Endodermal cell (in vitro differentiated cells): ENCODE data around the gene MMAB. TPM values are rescaled to one million over a fixed set of nuclear protein-coding genes. Genes with fewer than 3 reads are reported as not detected.

ENCODE experiments used
- DNase-seq: peaks from one replicate; pipeline ENCODE4 v3.0.0-alpha.2; 2017
- H3K27ac ChIP-seq: 2 replicates; pipeline ENCODE4 v1.5.1; 2013; ENCODE audit warnings: mild to moderate bottlenecking, low read depth, low read length, moderate library complexity
- H3K27me3 ChIP-seq: 2 replicates; pipeline ENCODE4 v1.6.1; 2013; ENCODE audit warnings: mild to moderate bottlenecking, low read length, moderate library complexity; ENCODE audit not compliant: insufficient read depth, control insufficient read depth, poor library complexity, severe bottlenecking
- H3K36me3 ChIP-seq: 2 replicates; pipeline ENCODE4 v1.7.0; 2013; ENCODE audit warnings: mild to moderate bottlenecking, low read length, moderate library complexity; ENCODE audit not compliant: control insufficient read depth, insufficient read depth
- H3K4me1 ChIP-seq: one replicate; pipeline ENCODE4 v1.7.0; 2013; ENCODE audit warnings: low read length; ENCODE audit not compliant: control insufficient read depth, insufficient read depth
- H3K4me3 ChIP-seq: 2 replicates; pipeline ENCODE4 v1.5.1; 2013; ENCODE audit warnings: mild to moderate bottlenecking, low read length, moderate library complexity
- H3K9ac ChIP-seq: 2 replicates; pipeline ENCODE4 v1.6.1; 2013; ENCODE audit warnings: mild to moderate bottlenecking, low read length, moderate library complexity; ENCODE audit not compliant: poor library complexity, severe bottlenecking; ENCODE audit errors: extremely low read depth
- H3K9me3 ChIP-seq: 2 replicates; pipeline ENCODE4 v1.6.1; 2013; ENCODE audit warnings: mild to moderate bottlenecking, low read length, moderate library complexity; ENCODE audit not compliant: control insufficient read depth
- H3K27ac Mint-ChIP-seq: 2 replicates; pipeline ENCODE4 v1.8.0; 2020; ENCODE audit warnings: mixed read lengths
- H3K27me3 Mint-ChIP-seq: 2 replicates; pipeline ENCODE4 v1.8.0; 2021; ENCODE audit warnings: mild to moderate bottlenecking, mixed read lengths; ENCODE audit not compliant: insufficient read depth
- H3K36me3 Mint-ChIP-seq: 2 replicates; pipeline ENCODE4 v1.8.0; 2020; ENCODE audit warnings: low read depth, mixed read lengths
- H3K4me1 Mint-ChIP-seq: 2 replicates; pipeline ENCODE4 v1.8.0; 2020; ENCODE audit warnings: mixed read lengths
- H3K4me3 Mint-ChIP-seq: 2 replicates; pipeline ENCODE4 v1.8.0; 2020; ENCODE audit warnings: mild to moderate bottlenecking, moderate library complexity, mixed read lengths
- H3K9me3 Mint-ChIP-seq: 2 replicates; pipeline ENCODE4 v1.8.0; 2020; ENCODE audit warnings: mild to moderate bottlenecking, mixed read lengths
- WGBS, 2 experiments: methylation state at CpG; one replicate each; pipeline versions ENCODE4 v1.1.5 to v1.1.7; 2013; ENCODE audit warnings: missing lambda C conversion rate in 2 of 2, mixed read lengths in 1 of 2; ENCODE audit not compliant: insufficient coverage in 1 of 2, insufficient read length in 1 of 2; 5-methylcytosine and 5-hydroxymethylcytosine counted together
- total RNA-seq, 2 donors: library from RNA; stranded (reverse); fragmentation: NEBNext Ultra II Directional in 1 of 2; extraction: Animal tissue kit (Norgen Biotek cat#: 25700) in 1 of 2; gene quantifications; 2 replicates in 1 of 2; 3 replicates in 1 of 2; pipeline ENCODE4 v1.2.1, GENCODE V29; 2021
- TF ChIP-seq, protein P1 (sequence below): fragments of 200-600 bp; sonication (generic); conservative IDR thresholded peaks from 2 replicates; pipeline ENCODE4 v1.5.0; 2021; ENCODE audit warnings: antibody characterized with exemption, mild to moderate bottlenecking

The MMAB gene
- total RNA-seq, 2 donors from 2014 or later, result 24.9 to 28.2 TPM

DNA sequence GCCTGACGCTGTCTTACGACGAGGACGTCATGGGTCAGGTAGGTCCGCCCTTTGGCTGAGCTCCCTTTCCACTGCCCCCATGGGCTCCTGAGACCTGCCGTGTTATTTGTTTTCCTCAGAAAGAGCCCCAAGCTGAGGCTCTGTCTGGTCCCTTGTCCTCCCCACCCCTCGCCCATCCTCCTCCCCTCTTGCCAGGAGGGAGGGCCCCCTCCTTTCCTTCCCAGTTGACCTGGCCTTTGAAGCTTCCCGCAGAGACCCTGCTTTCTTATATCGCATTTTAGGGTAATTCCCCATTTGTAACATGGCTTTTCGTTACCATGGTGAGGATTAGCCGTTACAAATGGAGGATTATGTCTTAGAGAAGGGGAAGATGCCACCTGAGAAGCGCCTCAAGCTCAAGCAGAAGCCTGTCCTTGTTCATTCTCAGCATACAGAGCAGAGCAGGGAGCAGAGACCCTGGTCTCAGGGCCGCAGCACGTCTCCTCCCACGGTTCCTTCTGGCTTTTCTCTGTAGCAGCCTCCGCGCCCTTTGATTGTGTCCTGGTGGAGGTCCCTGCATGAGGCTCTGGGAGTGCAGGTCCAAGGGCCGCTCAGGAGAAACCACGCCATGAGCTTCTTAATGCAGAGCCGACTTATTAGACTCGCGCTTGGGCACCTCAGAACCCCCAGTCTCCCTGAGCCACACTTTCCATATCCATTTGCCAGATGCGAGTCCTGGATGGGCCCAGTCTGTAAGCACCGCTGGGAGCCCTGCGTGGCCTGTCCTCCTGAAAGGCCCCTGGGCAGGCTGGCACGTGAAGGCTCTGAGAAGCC, 48.6 kb downstream of the MMAB start:
- Histone ChIP-seq H3K4me3 (no peak overlapping the region), H3K27me3 (no peaks in the 10 kb centered on the region), H3K36me3 (peaks cover 48% of the 10 kb centered on the region), H3K4me1 (peaks cover 15% of the 10 kb centered on the region), H3K9ac (no peak overlapping the region), H3K27ac (no peak overlapping the region), H3K9me3 (no peaks in the 10 kb centered on the region)
- TF ChIP-seq, protein P1, sequence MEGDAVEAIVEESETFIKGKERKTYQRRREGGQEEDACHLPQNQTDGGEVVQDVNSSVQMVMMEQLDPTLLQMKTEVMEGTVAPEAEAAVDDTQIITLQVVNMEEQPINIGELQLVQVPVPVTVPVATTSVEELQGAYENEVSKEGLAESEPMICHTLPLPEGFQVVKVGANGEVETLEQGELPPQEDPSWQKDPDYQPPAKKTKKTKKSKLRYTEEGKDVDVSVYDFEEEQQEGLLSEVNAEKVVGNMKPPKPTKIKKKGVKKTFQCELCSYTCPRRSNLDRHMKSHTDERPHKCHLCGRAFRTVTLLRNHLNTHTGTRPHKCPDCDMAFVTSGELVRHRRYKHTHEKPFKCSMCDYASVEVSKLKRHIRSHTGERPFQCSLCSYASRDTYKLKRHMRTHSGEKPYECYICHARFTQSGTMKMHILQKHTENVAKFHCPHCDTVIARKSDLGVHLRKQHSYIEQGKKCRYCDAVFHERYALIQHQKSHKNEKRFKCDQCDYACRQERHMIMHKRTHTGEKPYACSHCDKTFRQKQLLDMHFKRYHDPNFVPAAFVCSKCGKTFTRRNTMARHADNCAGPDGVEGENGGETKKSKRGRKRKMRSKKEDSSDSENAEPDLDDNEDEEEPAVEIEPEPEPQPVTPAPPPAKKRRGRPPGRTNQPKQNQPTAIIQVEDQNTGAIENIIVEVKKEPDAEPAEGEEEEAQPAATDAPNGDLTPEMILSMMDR, result no peak
- Mint-ChIP-seq H3K4me1 (peaks cover 3% of the 10 kb centered on the region), H3K27ac (no peak overlapping the region), H3K4me3 (no peak overlapping the region), H3K9me3 (no peaks in the 10 kb centered on the region), H3K36me3 (peaks cover 44% of the 10 kb centered on the region), H3K27me3 (no peaks in the 10 kb centered on the region)
- DNase-seq, result no peak
- 70 to 79% methylated on average over 7 to 26 of the region's 26 CpGs for WGBS, 2 experiments

DNA sequence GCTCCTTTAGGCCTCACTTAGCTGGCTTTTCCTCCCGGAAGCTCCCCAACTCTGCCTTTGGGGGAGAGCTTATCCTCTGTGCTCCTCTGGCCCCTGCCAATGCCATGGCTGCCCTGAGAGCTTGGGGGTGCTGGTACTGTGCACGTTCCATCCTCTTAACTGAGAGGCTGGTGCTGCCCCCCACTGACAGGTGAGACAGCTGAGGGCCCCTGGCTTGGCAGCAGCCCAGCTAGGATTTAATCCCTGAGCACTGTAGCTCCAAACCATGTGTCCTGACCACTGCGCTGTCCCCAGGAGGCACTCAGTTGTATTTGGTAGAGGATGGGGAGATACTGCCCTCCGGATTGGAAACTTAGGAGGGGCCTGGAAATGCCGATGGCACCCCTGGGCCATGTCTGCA, 49.8 kb downstream of the MMAB start:
- no peaks in the 10 kb centered on the region for H3K27me3 ChIP-seq
- WGBS, 2 experiments, result 46 to 79% methylated on average over 2 to 5 of the region's 5 CpGs
- TF ChIP-seq, protein P1, result no peak
- peak; percentile 41 for DNase-seq
- no peaks in the 10 kb centered on the region for H3K27me3 Mint-ChIP-seq
- H3K9me3 ChIP-seq, result no peaks in the 10 kb centered on the region
- H3K4me1 Mint-ChIP-seq, result peaks cover 6% of the 10 kb centered on the region
- H3K4me1 ChIP-seq, result peaks cover 10% of the 10 kb centered on the region
- no peaks in the 10 kb centered on the region for H3K9me3 Mint-ChIP-seq
- no peak overlapping the region for H3K27ac ChIP-seq
- H3K4me3 Mint-ChIP-seq, result no peak overlapping the region
- H3K27ac Mint-ChIP-seq, result no peak overlapping the region
- no peak overlapping the region for H3K4me3 ChIP-seq
- H3K36me3 ChIP-seq, result peaks cover 51% of the 10 kb centered on the region
- peaks cover 49% of the 10 kb centered on the region for H3K36me3 Mint-ChIP-seq
- H3K9ac ChIP-seq, result no peak overlapping the region

DNA sequence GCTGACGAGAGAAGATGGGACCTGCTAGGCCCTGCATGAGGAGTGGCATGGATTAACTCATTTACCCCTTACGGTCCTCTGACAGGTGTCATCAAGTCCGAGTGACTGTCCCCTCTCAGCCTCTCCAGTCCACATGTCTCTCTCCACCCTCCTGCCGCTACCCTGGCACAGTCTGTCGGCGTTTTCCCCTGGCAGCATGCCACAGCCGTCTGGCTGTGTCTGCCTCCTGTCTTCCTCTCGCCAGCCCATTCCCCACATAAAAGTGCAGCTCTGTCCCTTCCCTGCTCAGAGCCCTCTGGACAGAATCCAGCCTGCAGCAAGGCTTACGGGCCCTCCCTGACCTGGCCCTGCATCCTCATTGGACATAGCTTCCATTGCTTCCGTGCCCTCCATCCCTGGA, 50.2 kb downstream of the MMAB start:
- no peak overlapping the region for H3K9ac ChIP-seq
- Mint-ChIP-seq H3K27ac (no peak overlapping the region), H3K27me3 (no peaks in the 10 kb centered on the region), H3K4me3 (no peak overlapping the region), H3K36me3 (peaks cover 49% of the 10 kb centered on the region), H3K9me3 (no peaks in the 10 kb centered on the region), H3K4me1 (peaks cover 6% of the 10 kb centered on the region)
- H3K4me1 ChIP-seq, result peaks cover 10% of the 10 kb centered on the region
- no peak overlapping the region for H3K4me3 ChIP-seq
- peaks cover 53% of the 10 kb centered on the region for H3K36me3 ChIP-seq
- DNase-seq, result peak; percentile 43
- H3K9me3 ChIP-seq, result no peaks in the 10 kb centered on the region
- H3K27ac ChIP-seq, result no peak overlapping the region
- WGBS, 2 experiments, result 93 to 96% methylated on average over 8 to 10 of the region's 10 CpGs
- TF ChIP-seq, protein P1, result no peak
- no peaks in the 10 kb centered on the region for H3K27me3 ChIP-seq
